Esophagus muscularis mucosa (tissue), 3 donors: ENCODE data around the gene TMPRSS12.

Experiments
- CTCF ChIP-seq, 3 experiments: fragments of 200-600 bp in 2 of 3; fragments of 450-650 bp in 1 of 3; sonication (generic) in 2 of 3; IDR thresholded peaks; one replicate each; pipeline ENCODE4 v1.5.1; 2017 to 2019; ENCODE audit warnings: antibody characterized with exemption in 3 of 3, mild to moderate bottlenecking in 2 of 3, moderate library complexity in 1 of 3
- POLR2A ChIP-seq: fragments of 450-650 bp; IDR thresholded peaks from one replicate; pipeline ENCODE4 v1.6.1; 2017; ENCODE audit warnings: antibody characterized with exemption, moderate library complexity, mild to moderate bottlenecking, low read depth
- POLR2AphosphoS5 ChIP-seq, 2 donors: sonication (generic); formaldehyde crosslinking; IDR thresholded peaks; one replicate each; pipeline ENCODE4 v1.6.1; 2017; ENCODE audit warnings: antibody characterized with exemption in 2 of 2

- TF ChIP-seq CTCF (IDR thresholded peaks at IDR 0.05) (no peak), POLR2A (no peak), POLR2AphosphoS5 (IDR thresholded peaks at IDR 0.05) (no peak)
Observed at GRCh38 chr12:50927356-50927755, 84.6 kb downstream of the TMPRSS12 start.
